HEK293T (cell line): ENCODE data around the gene FBXL13.

Source experiments
- BHLHE40 ChIP-seq: fragments of 450-650 bp; IDR thresholded peaks from 2 replicates; pipeline ENCODE4 v1.6.1; 2016; ENCODE audit warnings: mild to moderate bottlenecking, moderate library complexity, borderline replicate concordance
- ELF4 ChIP-seq: fragments of 450-650 bp; IDR thresholded peaks from 2 replicates; pipeline ENCODE4 v1.6.1; 2017; ENCODE audit warnings: antibody characterized with exemption
- FOXA1 ChIP-seq: fragments of 450-650 bp; IDR thresholded peaks from 2 replicates; pipeline ENCODE4 v1.6.1; 2016; ENCODE audit warnings: mild to moderate bottlenecking
- FOXM1 ChIP-seq: fragments of 450-650 bp; IDR thresholded peaks from 2 replicates; pipeline ENCODE4 v1.6.1; 2017; ENCODE audit warnings: mild to moderate bottlenecking, borderline replicate concordance
- HDGF ChIP-seq: fragments of 450-650 bp; IDR thresholded peaks from 2 replicates; pipeline ENCODE4 v1.6.1; 2017; ENCODE audit warnings: antibody characterized with exemption, borderline replicate concordance
- PKNOX1 ChIP-seq: fragments of 450-650 bp; IDR thresholded peaks from 2 replicates; pipeline ENCODE4 v1.6.1; 2016
- SUZ12 ChIP-seq: fragments of 450-650 bp; IDR thresholded peaks from 2 replicates; pipeline ENCODE4 v1.6.1; 2016; ENCODE audit warnings: mild to moderate bottlenecking
- ZNF384 ChIP-seq: fragments of 450-650 bp; IDR thresholded peaks from 2 replicates; pipeline ENCODE4 v1.6.1; 2016

GRCh38 chr7:102931757-102932156 lies 142.8 kb downstream of the FBXL13 start:
- TF ChIP-seq FOXA1 (no peak), PKNOX1 (no peak), ZNF384 (no peak), BHLHE40 (no peak), ELF4 (no peak), HDGF (no peak), FOXM1 (no peak), SUZ12 (no peak)
